ENCODE data around the gene BRCA2.

DNA sequence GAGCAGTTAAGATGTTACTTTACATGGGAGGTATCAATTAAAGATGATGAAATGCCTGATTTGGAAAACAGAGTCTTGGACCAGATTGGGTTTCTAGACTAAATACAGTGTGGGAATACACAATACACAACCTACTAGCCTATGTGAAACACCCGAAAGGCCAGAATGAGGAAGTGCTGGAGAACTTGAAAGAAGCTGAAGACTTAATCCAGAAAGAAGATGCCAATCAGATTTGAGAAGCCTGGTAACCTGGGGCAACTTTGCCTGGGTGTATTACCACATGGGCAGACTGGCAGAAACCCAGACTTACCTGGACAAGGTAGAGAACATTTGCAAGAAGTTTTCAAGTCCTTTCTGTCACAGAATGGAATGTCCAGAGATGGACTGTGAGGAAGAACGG lies 69.4 kb downstream of the BRCA2 start:
- TF ChIP-seq, protein P1, sequence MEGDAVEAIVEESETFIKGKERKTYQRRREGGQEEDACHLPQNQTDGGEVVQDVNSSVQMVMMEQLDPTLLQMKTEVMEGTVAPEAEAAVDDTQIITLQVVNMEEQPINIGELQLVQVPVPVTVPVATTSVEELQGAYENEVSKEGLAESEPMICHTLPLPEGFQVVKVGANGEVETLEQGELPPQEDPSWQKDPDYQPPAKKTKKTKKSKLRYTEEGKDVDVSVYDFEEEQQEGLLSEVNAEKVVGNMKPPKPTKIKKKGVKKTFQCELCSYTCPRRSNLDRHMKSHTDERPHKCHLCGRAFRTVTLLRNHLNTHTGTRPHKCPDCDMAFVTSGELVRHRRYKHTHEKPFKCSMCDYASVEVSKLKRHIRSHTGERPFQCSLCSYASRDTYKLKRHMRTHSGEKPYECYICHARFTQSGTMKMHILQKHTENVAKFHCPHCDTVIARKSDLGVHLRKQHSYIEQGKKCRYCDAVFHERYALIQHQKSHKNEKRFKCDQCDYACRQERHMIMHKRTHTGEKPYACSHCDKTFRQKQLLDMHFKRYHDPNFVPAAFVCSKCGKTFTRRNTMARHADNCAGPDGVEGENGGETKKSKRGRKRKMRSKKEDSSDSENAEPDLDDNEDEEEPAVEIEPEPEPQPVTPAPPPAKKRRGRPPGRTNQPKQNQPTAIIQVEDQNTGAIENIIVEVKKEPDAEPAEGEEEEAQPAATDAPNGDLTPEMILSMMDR (IDR thresholded peaks at IDR 0.05) = no peak
- no peak for TF ChIP-seq POLR2AphosphoS5 (IDR thresholded peaks at IDR 0.05)
